HL-60/S4 treated with phorbol 12-myristate 13-acetate at 8.2 ng/mL for 4 days and 3 days (cell line): ENCODE measurements around the gene RHOBTB1.
"Not testable (repeated sequence)": the region's sequence is repeated elsewhere in the genome, so short reads cannot be mapped to it uniquely, and the experiment has no call there.

ENCODE experiments used
- in situ Hi-C: fragments of 300-500 bp; cut with MboI; formaldehyde crosslinking; loops from 2 replicates; pipeline ENCODE4 v1.15.0; 2022; ENCODE audit warnings: low sequenced_read_pairs

RHOBTB1 gene

DNA sequence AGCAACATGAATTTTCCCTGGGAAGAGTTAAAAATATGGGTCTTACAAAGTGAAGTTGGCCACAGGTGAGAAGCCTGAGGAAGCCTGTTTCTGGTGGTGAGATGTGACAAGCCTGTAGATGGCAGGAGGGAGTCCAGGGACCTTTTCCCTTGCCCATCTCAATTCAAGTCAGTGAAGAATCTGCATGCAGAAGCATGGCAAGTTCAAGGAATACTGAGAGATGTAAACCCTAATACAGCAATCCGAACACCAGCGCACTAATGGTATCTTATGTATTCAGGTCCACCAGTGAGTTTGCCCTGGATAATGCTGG lies 73.6 kb downstream of the RHOBTB1 start:
- in situ Hi-C loops = no loop called here

DNA sequence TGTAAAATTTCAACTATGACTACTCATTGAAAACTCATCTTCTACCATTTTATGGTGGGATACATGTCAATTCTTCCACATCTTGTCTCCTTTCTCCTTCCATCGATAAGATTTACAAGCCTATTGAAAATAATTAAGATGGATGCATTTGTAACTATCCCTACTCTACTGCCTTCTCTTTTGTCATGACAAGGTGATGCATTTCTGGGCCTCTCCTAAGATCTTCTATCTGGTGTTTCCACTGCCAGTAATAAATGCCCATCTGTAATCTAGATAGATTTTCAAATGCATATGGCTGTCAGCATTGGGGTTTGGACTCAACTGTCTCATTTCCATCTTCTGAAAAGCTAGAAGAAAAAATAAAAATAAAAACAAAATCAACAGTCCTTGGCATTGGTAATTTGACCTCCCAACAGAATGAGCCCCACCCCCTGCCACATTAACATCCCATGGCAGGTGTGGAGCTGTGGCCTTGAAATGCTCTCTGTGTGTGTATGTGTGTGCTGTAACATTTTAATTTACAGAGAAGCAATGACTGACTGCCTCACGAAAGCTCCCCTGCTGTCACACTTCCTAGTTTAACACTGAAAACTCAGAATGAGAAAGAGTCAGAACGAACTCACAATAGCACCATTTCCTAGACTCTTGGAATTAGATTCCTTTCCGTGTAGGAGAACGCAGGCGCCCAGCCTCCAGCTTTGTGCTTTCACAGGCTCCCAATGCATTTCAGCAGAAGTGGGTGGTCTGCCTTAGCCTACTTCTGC lies 74.2 kb downstream of the RHOBTB1 start:
- in situ Hi-C loops = no loop called here

DNA sequence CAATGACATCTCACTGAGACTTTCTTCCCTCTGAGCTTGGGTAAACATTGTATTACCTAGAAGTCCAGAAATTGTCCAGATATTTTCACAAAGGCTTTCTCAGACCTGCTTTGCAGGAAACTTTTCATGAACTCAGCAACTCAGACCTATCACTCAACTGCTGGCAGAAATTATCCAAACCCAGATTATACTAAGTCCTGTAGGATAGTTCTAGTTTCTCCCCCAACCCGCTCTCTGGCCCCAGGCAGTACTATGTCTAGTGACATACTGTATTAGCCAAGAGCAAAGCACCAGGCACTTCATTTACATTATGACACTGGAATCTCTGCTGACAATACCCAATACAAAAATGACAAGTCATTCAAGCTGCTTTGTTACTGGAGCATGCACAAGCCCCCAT lies 75.0 kb downstream of the RHOBTB1 start:
- in situ Hi-C loops = no loop called here

DNA sequence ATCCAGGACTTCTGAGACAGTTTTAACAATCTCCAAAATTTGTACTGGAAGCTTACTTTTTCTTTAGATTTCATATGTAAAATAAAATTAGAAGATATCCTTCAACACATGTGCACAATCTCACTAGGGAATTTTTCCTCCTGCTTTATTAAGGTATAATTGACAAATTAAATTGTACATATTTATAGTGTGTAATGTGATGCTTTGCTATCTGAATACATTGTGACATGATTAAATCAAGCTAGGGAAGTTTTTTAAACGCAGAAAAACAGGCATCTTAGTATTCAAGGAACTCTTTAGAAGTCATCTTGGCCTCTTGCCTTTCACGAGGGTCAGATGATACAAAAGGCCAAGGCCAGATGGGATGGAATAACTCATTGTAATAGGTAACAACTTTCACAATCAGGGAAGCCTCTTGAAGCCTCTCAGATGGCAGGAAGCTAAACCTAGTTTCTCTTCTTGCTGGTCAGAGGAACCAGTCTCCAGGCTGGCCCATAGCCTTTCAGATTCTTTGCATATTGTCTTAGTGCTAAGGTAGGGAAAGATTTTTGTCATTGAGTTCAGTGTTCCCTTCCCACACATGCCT lies 78.7 kb downstream of the RHOBTB1 start:
- in situ Hi-C loops = no loop called here

DNA sequence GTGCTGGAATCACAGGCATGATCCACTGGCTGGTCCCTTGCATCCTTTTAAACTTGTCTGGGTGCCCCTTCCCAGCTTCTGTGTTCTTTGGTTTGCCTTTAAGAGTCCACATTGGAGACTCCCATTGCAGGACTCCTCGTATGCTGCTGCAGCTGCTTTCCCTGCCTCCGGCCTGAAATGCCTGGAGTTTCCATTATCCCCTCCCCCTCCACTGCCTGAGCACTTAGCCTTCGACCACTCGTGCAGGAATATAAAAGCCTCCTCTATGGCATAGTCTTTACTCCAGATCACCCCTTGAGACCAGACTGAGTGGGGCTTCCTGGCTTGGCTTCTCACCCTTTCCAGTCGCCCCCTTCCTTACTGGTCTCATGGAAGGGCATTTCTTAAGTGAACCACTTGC lies 80.2 kb downstream of the RHOBTB1 start:
- in situ Hi-C loops = no loop called here

DNA sequence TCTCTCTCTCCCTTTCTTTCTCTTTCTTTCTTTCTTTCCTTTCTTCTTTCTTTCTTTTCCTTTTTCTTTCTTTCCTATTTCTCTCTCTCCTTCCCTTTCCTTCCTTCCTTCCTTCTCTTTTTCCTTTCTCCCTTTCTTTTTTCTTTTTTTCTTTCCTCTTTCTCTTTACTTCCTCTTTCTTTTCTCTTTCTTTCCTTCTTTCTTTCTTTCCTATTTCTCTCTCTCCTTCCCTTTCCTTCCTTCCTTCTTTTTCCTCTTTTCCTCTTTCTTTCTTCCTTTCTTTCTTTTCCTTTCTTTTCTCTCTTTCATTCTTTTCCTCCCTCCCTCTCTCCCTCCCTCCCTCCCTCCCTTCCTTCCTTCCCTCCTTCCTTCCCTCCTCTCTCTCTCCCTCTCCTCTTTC lies 81.5 kb downstream of the RHOBTB1 start:
- in situ Hi-C loops = no loop called here

DNA sequence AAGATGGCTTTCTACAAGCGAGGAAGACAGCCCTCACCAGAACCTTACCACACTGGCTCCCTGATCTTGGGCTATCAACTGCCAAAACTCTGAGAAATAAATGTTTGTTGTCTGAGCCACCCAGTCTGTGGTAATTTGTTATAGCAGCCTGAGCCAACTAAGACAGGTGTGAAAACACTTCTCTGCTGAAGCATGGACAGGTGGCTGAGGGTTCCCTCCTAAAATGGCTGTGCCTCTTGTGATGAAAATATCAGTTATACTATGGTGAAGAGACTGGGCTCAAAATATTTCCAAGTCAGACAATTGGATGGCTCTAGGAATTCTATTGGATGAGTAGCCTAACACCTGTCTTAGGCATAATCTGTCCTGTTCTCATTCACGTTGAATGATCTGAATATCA lies 87.6 kb downstream of the RHOBTB1 start:
- in situ Hi-C loops = no loop called here

DNA sequence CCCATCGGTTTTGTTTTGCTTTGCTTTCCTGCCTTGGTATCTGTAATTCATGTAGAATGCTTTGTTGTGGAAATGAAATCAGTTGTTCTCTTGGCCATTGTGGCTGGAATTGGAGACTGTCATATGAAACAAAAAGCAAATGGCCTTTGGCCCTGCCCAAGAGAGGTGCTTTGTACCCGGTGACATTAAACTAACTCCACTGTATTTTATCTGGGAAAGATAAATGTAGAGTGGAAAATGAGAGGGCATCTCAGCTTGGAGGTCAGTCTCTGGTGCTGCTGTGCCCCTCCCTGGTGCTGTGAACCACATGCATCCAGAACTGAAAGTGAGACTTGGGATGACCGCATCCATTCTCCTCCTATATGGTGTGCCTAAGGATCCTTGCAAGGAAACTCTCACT lies 90.3 kb downstream of the RHOBTB1 start:
- in situ Hi-C loops = no loop called here

DNA sequence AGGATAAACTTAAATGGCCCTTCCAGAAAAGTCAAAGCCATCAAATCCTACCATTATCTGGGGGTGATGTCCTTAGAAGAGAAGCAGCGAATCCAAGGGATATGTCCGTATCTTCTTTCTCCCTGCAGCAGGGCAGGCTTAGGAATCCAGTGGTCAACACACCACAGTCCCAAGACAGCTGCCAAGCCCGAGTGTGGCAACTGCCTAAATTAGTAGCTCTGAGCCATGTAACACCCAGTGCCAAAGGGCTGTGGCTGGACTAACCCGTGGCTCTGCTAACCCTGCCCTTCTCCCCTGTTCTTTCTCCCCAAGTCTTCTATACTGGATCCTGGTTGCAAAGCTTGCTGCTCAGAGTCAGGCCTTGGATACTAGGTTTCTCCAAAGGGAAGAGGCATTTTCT lies 90.9 kb downstream of the RHOBTB1 start:
- in situ Hi-C loops = no loop called here

DNA sequence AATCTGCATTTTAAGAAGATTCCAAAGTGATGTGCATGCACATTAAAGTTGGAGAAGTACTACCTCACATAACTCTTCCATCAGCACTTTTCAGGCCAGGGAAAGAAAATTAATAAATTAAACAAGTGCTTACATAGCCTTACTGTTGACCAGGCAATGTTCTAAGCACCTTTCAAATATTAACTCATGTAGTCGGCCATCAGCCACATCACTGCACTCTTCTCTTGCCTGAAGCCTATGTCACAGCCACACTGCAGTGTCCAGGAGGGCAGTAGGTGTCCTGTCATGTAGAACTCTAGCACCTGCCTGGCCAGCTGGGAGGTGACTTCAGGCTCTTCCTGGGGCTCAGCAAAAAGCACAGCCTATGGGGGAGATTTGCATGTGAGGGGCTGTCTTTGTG lies 94.2 kb downstream of the RHOBTB1 start:
- in situ Hi-C loops = no loop called here

DNA sequence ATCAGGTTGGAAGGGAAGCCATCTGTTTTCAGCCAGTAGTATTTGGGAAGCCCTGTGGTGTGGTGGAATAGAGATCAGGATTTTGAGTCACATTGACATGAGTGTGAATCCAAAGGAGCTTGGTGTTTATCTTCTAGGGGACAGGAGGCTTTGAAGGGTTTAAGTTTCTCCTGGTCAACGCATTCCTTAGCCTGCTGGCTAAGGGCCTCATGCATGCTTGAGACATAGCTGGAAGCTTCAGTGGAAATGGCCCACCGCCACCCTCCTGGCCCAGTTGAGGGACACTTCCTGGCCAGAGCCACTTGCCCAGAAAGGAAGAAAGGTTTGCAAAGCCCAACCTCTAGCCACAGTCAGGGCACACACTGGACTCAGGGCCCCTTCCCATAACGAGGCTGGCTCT lies 94.8 kb downstream of the RHOBTB1 start:
- in situ Hi-C loops = no loop called here

DNA sequence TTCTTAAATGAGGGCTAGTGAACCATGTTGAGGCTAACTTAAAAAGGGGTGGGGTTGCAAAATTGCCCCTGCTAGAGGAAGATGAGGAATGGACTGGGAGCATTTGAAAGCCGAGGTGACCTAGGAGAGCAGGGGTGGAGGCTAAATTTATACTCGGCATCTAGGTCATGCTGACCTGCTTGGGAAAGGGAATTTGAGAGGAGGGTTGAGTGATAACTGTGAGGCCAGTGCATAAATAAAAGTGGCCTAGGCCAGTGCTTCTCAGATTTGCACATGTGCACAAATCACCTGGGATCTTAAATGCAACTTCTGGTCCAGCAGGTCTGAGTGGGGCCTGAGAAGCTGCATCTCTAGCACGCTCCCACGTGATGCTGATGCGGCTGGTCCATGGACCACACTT lies 95.3 kb downstream of the RHOBTB1 start:
- in situ Hi-C loops = no loop called here

DNA sequence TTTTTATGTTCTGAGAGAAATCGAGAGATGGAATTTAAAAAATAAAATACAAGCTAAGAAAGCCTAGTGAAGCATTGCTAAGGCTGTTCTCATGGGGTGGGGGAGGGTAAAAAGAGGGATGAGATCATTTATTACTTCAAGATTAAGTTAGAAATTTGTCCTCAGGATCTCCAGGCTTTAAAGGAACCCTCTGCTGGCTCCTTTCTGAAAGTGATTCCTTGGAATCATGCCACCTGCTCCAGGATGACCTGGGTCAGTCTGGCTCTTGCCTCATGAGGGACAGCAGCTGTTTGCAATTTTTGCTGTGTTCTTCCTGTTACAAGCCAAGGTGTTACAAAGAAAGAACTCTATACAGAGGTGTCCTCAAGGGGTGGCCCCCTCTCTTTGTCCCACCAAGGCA lies 95.9 kb downstream of the RHOBTB1 start:
- in situ Hi-C loops = no loop called here

DNA sequence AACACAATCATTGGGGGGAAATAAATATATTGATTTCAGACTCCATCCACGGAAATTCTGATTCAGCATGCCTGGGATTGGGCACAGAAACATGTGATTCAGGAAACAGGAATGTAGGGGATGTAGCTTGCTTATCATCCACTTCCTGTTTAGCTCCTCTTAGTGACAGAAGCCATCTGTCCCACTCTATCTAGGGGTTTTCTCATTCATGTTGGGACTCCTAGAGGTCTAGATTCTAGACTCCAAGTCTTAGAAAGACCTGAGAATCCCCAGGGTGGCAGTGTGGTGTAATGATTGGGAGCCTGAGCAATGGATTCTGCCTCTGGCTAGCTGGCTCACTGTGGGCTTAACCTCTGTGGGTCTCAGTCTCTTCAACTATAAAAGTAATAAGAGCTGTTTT lies 97.8 kb downstream of the RHOBTB1 start:
- in situ Hi-C loops = no loop called here

DNA sequence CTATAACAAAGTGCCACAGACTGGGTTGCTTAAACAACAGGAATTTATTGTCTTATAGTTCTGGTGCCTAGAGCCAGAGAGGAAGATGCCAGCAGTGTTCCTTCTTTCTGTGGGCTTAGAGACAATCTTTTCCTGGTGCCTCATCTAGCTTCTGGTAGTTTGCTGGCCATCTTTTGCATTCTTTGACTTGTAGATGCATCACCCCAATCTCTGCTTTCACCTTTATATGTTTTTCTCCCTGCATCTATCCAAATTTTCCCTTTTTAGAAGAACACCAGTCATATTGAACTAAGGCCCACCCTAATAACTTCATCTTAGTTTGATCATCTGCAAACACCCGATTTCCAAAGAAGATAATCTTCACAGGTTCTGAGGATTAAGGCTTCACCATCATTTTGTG lies 98.9 kb downstream of the RHOBTB1 start:
- in situ Hi-C loops = no loop called here

DNA sequence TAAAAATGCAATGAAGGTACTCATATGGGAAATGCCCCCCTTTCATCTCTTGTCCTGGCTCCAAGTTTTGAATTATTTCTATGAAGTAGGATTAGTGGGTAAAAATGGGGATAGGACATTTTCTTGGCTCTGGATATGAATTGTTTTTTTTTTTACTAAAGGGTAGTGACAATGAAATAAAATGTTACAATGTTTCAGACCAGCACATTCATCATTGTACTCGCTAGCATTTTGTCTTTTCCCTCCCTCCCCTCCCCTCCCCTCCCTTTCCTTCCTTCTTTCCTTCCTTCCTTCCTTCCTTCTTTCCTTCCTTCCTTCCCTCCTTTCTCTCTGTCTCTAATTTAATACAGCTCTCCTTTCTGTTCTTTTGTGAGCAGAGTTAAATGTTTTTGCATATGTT lies 101.3 kb downstream of the RHOBTB1 start:
- in situ Hi-C loops = no loop called here

DNA sequence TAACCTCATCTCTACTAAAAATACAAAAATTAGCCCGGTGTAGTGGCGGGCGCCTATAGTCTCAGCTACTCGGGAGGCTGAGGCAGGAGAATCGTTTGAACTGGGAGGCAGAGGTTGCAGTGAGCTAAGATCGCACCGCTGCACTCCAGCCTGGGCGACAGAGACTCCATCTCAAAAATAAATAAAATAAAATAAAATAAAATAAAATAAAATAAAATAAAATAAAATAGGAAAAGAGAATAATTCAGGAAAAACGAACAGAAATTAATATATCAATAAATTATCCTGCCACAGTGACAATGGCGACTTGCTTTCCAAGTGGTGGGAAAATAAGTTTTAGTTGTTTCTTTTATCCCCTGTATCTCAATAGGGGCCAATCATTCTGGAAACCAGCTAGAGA lies 102.8 kb downstream of the RHOBTB1 start:
- in situ Hi-C loops = not testable (repeated sequence)

DNA sequence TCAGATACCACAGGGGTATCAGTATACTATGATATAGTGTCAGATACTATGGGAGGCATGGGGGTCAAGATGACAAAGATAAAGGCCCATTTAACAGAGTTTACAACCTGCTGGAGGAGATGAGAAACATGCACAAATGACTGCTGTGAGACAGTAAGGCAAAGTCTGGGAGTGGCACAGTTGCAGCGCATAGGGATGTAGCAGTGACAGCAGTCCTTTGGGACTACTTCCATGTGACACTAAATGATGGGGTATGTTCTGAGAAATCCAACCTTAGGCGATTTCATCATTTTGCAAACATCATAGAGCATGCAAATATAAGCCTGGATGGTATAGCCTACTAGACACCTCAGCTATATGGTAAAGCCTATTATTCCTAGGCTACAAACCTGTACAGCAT lies 108.9 kb downstream of the RHOBTB1 start:
- in situ Hi-C loops = no loop called here

DNA sequence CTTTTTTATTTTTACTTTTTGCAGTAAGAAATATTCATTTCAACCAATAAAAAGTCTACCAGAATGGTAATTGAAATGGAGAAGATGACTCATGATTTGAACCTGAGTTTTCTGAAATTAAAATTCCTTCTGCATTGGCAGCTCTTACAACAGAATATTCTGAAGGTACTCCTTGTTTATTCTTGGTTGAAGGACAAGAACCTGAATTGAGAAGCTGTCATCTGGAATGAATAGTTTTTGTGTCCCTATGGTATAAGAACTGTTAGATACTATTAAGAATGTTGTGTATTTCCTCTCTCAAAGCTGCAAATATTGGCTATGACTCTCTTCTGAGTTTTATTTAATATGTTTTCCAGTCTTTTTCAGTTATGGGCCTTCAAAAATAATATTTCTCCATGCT lies 109.6 kb downstream of the RHOBTB1 start:
- in situ Hi-C loops = no loop called here

DNA sequence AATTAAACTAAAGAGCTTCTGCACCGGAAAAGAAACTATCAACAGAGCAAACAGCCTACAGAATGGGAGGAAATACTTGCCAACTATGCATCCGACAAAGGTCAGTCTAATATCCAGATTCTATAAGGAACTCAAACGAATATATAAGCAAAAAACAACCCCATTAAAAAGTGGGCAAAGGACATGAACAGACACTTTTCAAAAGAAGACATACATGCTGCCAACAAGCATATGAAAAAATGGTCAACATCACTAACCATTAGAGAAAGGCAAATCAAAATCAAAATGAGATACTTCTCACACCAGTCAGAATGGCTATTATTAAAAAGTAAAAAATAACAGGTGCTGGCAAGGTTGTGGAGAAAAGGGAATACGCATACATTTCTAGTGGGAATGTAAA lies 111.8 kb downstream of the RHOBTB1 start:
- in situ Hi-C loops = not testable (repeated sequence)

DNA sequence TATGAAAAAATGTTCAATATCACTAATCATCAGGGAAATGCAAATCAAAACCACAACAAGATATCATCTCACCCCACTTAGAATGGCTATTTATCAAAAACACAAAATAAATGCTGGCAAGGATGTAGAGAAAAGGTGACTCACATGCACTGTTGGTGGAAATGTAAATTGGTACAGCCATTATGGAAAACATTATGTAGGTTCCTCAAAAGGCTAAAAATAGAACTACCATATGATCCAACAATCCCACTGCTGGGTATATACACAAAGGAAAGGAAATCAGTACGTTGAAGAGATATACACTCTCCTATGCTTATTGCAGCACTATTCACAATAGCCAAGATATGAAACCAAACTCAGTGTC lies 115.5 kb downstream of the RHOBTB1 start:
- in situ Hi-C loops = no loop called here

DNA sequence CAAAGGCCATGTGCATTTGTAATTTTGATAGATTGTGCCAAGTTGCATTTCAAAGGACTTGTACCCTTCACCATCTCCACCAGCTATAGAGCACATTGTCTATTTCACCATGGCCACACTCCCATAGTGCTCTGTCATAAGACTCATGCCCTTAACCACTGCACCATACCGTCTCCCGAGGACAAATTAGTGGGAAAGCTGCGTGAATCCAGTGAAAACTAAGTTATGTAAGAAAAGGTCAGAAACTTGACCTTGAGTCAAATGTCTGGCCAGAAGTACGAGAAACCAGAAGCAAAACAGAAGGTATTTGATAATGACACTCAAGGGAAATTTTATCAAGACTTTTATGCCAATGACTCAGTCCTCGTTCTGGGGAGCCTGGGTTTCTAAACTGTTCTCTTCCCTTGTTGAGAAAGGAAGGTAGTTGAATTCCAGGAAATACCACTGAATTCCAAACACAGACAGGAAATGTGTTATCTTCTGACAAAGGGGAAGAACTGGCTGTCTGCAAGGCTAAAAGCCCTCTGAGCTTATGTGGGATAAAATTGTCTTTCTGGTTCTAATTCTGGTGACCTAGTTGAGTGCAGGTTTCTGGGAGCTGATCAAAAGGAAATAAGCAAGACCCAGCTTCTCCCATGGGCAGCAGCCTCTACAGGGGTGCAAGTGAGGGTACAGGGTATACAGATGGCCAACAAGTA lies 116.0 kb downstream of the RHOBTB1 start:
- in situ Hi-C loops = no loop called here

DNA sequence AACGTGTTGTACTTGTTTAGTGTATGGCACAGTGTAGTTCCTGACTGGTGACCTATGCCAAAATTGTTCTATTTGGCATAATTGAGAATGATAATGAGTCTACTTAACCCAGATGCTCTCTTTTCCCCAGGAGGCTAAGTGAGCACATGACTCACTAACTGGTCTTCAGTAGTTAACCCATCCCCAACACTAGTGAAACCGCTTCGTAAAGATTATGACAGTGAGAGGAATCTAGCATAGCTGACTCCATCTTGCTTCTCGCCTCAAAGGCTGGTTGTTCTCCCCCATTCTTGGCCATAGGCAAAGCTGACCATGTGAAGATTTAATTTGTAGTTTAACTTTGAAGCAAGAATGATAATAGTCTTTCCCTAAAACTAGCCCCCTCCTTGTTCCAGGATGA lies 118.5 kb downstream of the RHOBTB1 start:
- in situ Hi-C loops = no loop called here
